Upper lobe of left lung (tissue), 6 donors: ENCODE measurements around the gene B3GAT2. TPM values are rescaled to one million over a fixed set of nuclear protein-coding genes. Genes with fewer than 3 reads are reported as not detected.

ENCODE experiments used
- ATAC-seq, 2 donors: fragments of 200-7000 bp; cut with Tn5 transposase; one replicate each; pipeline ENCODE4 v1.9.1; 2022; ENCODE audit warnings: mild to moderate bottlenecking in 2 of 2, moderate library complexity in 2 of 2; ENCODE audit not compliant: low FRiP score in 2 of 2
- DNase-seq, 2 donors: peaks; one replicate each; pipeline ENCODE4 v3.0.0-alpha.2; 2019 to 2020
- H3K27ac ChIP-seq, 4 donors: fragments of 200-600 bp; sonication (generic); one replicate each; pipeline ENCODE4 v1.5.1; 2016 to 2019
- H3K27me3 ChIP-seq, 4 donors: fragments of 200-600 bp; sonication (generic); one replicate each; pipeline ENCODE4 v1.5.1; 2017 to 2019
- H3K36me3 ChIP-seq, 4 donors: fragments of 200-600 bp; sonication (generic); one replicate each; pipeline ENCODE4 v1.5.1; 2016 to 2019
- H3K4me1 ChIP-seq, 4 donors: fragments of 200-600 bp; sonication (generic); one replicate each; pipeline ENCODE4 v1.5.1; 2018 to 2019
- H3K4me3 ChIP-seq, 4 donors: fragments of 200-600 bp; sonication (generic); one replicate each; pipeline ENCODE4 v1.5.1; 2017 to 2019; ENCODE audit warnings: mild to moderate bottlenecking in 2 of 4, moderate library complexity in 1 of 4
- H3K9me3 ChIP-seq, 4 donors: fragments of 200-600 bp; sonication (generic); one replicate each; pipeline ENCODE4 v1.5.1; 2018 to 2019
- CTCF ChIP-seq, 6 experiments: fragments of 450-650 bp in 4 of 6; fragments of 200-600 bp in 2 of 6; sonication (generic) in 2 of 6; IDR thresholded peaks; one replicate each; pipeline ENCODE4 v1.5.1; 2016 to 2019; ENCODE audit warnings: antibody characterized with exemption in 6 of 6
- EP300 ChIP-seq, 4 donors: sonication (generic); formaldehyde crosslinking; IDR thresholded peaks; one replicate each; pipeline ENCODE4 v1.5.1; 2017; ENCODE audit warnings: antibody characterized with exemption in 4 of 4, control low read depth in 2 of 4
- POLR2A ChIP-seq, 4 donors: fragments of 450-650 bp; IDR thresholded peaks; one replicate each; pipeline ENCODE4 v1.5.1; 2016 to 2017; ENCODE audit warnings: antibody characterized with exemption in 4 of 4, mild to moderate bottlenecking in 2 of 4
- POLR2AphosphoS5 ChIP-seq, 2 donors: sonication (generic); formaldehyde crosslinking; IDR thresholded peaks; one replicate each; pipeline ENCODE4 v1.5.1; 2017; ENCODE audit warnings: antibody characterized with exemption in 2 of 2
- WGBS, 2 donors: methylation state at CpG; one replicate each; pipeline ENCODE4 v1.1.5; 2017 to 2018; 5-methylcytosine and 5-hydroxymethylcytosine counted together
- total RNA-seq, 6 donors: library from RNA; depleted of rRNA in 4 of 6; stranded (reverse); fragments of >200 nt in 4 of 6; gene quantifications; one replicate each; pipeline versions ENCODE4 v1.1.0 to v1.2.1, GENCODE V29; 2016 to 2021
- donor health status: DM: no; HTN: no; CAD: no; lungs with moderate emphysema.
- donor health status: DM: no; HTN: yes; CAD: no; lungs with severe emphysema.

Gene B3GAT2
- total RNA-seq, 6 donors from 2014 or later, result 0.06 TPM; not detected in 5

- H3K27me3 ChIP-seq, result no peaks in the 10 kb centered on the region
- H3K4me1 ChIP-seq, result peaks cover 0 to 2% (median 0%) of the 10 kb centered on the region in 4 donors
- H3K27ac ChIP-seq, result no peak overlapping the region
- TF ChIP-seq POLR2AphosphoS5 (IDR thresholded peaks at IDR 0.05) (no peak), POLR2A (IDR thresholded peaks at IDR 0.05) (no peak), CTCF (IDR thresholded peaks at IDR 0.05) (no peak), EP300 (IDR thresholded peaks at IDR 0.05) (no peak)
- no peaks in the 10 kb centered on the region for H3K9me3 ChIP-seq
- DNase-seq (no peak), ATAC-seq (no peak)
- H3K4me3 ChIP-seq, result no peak overlapping the region
- H3K36me3 ChIP-seq, result peaks cover 0 to 15% (median 2%) of the 10 kb centered on the region in 4 donors
Measured at GRCh38 chr6:70852667-70853246, 104.1 kb downstream of the B3GAT2 start.

- no peak overlapping the region for H3K27ac ChIP-seq
- H3K36me3 ChIP-seq, result peaks cover 0 to 16% (median 0%) of the 10 kb centered on the region in 4 donors
- no peak for DNase-seq
- H3K9me3 ChIP-seq, result no peaks in the 10 kb centered on the region
- TF ChIP-seq EP300 (IDR thresholded peaks at IDR 0.05), result no peak
- TF ChIP-seq POLR2AphosphoS5 (IDR thresholded peaks at IDR 0.05), result no peak
- TF ChIP-seq POLR2A (IDR thresholded peaks at IDR 0.05), result no peak
- no peak for TF ChIP-seq CTCF (IDR thresholded peaks at IDR 0.05)
- no peaks in the 10 kb centered on the region for H3K27me3 ChIP-seq
- WGBS, 2 donors, result 94 to 98% methylated on average over 1 of the region's 1 CpG
- H3K4me3 ChIP-seq, result no peak overlapping the region
- peaks cover 0 to 2% (median 0%) of the 10 kb centered on the region in 4 donors for H3K4me1 ChIP-seq
- ATAC-seq, result no peak
Measured at GRCh38 chr6:70849348-70850069, 107.4 kb downstream of the B3GAT2 start.

GRCh38 chr6:70847106-70848084 lies 109.5 kb downstream of the B3GAT2 start:
- H3K4me1 ChIP-seq, result peaks cover 0 to 2% (median 0%) of the 10 kb centered on the region in 4 donors
- H3K9me3 ChIP-seq, result no peaks in the 10 kb centered on the region
- H3K36me3 ChIP-seq, result peaks cover 0 to 8% (median 0%) of the 10 kb centered on the region in 4 donors
- H3K27me3 ChIP-seq, result no peaks in the 10 kb centered on the region
- H3K4me3 ChIP-seq, result no peak overlapping the region
- 93% methylated on average over 4 of the region's 4 CpGs for WGBS, 2 donors
- DNase-seq (no peak), ATAC-seq (no peak)
- TF ChIP-seq CTCF (IDR thresholded peaks at IDR 0.05), result no peak
- no peak for TF ChIP-seq POLR2AphosphoS5 (IDR thresholded peaks at IDR 0.05)
- TF ChIP-seq POLR2A (IDR thresholded peaks at IDR 0.05), result no peak
- no peak for TF ChIP-seq EP300 (IDR thresholded peaks at IDR 0.05)
- H3K27ac ChIP-seq, result no peak overlapping the region

GRCh38 chr6:70846207-70846835 lies 110.5 kb downstream of the B3GAT2 start:
- ATAC-seq (no peak), DNase-seq (no peak)
- Histone ChIP-seq H3K4me3 (no peak overlapping the region), H3K27me3 (no peaks in the 10 kb centered on the region), H3K9me3 (no peaks in the 10 kb centered on the region), H3K4me1 (peaks cover 0 to 2% (median 0%) of the 10 kb centered on the region in 4 donors), H3K27ac (no peak overlapping the region), H3K36me3 (peaks cover 0 to 5% (median 0%) of the 10 kb centered on the region in 4 donors)
- WGBS, 2 donors, result 94% methylated on average over 8 of the region's 8 CpGs
- TF ChIP-seq EP300 (IDR thresholded peaks at IDR 0.05), result no peak
- no peak for TF ChIP-seq POLR2A (IDR thresholded peaks at IDR 0.05)
- TF ChIP-seq POLR2AphosphoS5 (IDR thresholded peaks at IDR 0.05), result no peak
- no peak for TF ChIP-seq CTCF (IDR thresholded peaks at IDR 0.05)
